WI38 (cell line): ENCODE measurements around the gene ZSCAN9.

Experiments used
- H3K4me3 ChIP-seq: 2 replicates; pipeline ENCODE4 v1.5.1; 2011; ENCODE audit warnings: low read depth, mild to moderate bottlenecking, control low read depth, low read length
- CTCF ChIP-seq: IDR thresholded peaks from 2 replicates; pipeline ENCODE4 v1.5.1; 2012; ENCODE audit warnings: low read depth, mild to moderate bottlenecking, control low read depth, low read length

ZSCAN9 gene

GRCh38 chr6:28224131-28225055, 682 bp upstream of the ZSCAN9 start:
- TF ChIP-seq CTCF, result no peak
- H3K4me3 ChIP-seq, result peak overlapping the region; percentile 74

- H3K4me3 ChIP-seq, result peak overlapping the region; percentile 74
- TF ChIP-seq CTCF, result no peak
Measured at GRCh38 chr6:28226460-28226859, 1.4 kb downstream of the ZSCAN9 start.

GRCh38 chr6:28232785-28233184, 7.7 kb downstream of the ZSCAN9 start:
- TF ChIP-seq CTCF, result no peak
- no peak overlapping the region for H3K4me3 ChIP-seq

- H3K4me3 ChIP-seq, result no peak overlapping the region
- TF ChIP-seq CTCF, result no peak
Measured at GRCh38 chr6:28235912-28236452, 10.9 kb downstream of the ZSCAN9 start.

- no peak overlapping the region for H3K4me3 ChIP-seq
- no peak for TF ChIP-seq CTCF
Measured at GRCh38 chr6:28239636-28240035, 14.6 kb downstream of the ZSCAN9 start.

- no peak for TF ChIP-seq CTCF
- H3K4me3 ChIP-seq, result no peak overlapping the region
Measured at GRCh38 chr6:28240471-28240870, 15.4 kb downstream of the ZSCAN9 start.

- no peak overlapping the region for H3K4me3 ChIP-seq
- no peak for TF ChIP-seq CTCF
Measured at GRCh38 chr6:28243946-28244345, 18.9 kb downstream of the ZSCAN9 start.
